GM21529 (cell line): Measurements from ENCODE around the gene POLG.

Experiments
- ATAC-seq: cut with Tn5 transposase; IDR thresholded peaks from one replicate; pipeline ENCODE4 v1.9.1; 2021; ENCODE audit not compliant: unreplicated experiment

The POLG gene

GRCh38 chr15:89334510-89335297, at the start of gene POLG:
TSS of gene POLG (minus strand) at chr15:89334824. CDS start at chr15:89333754, 1,070 bp downstream.
- peak; percentile 91 for ATAC-seq

- no peak for ATAC-seq
These were observed 49.6 kb upstream of the POLG start for GRCh38 chr15:89384176-89384604.

GRCh38 chr15:89383365-89384175, 48.9 kb upstream of the POLG start:
- no peak for ATAC-seq

GRCh38 chr15:89381888-89382686, 47.5 kb upstream of the POLG start:
- no peak for ATAC-seq

GRCh38 chr15:89381331-89381730, 46.7 kb upstream of the POLG start:
- no peak for ATAC-seq

- no peak for ATAC-seq
These were observed 45.2 kb upstream of the POLG start for GRCh38 chr15:89379818-89380217.

- no peak for ATAC-seq
These were observed 44.6 kb upstream of the POLG start for GRCh38 chr15:89379251-89379695.

- no peak for ATAC-seq
These were observed 43.9 kb upstream of the POLG start for GRCh38 chr15:89378296-89379151.

GRCh38 chr15:89377842-89378295, 43.2 kb upstream of the POLG start:
- ATAC-seq, result no peak

GRCh38 chr15:89377024-89377841, 42.6 kb upstream of the POLG start:
- no peak for ATAC-seq

- no peak for ATAC-seq
These were observed 41.8 kb upstream of the POLG start for GRCh38 chr15:89376388-89376787.

- ATAC-seq, result no peak
These were observed 40.7 kb upstream of the POLG start for GRCh38 chr15:89375093-89376005.

- ATAC-seq, result no peak
These were observed 39.7 kb upstream of the POLG start for GRCh38 chr15:89374086-89374981.

GRCh38 chr15:89372069-89372935, 37.7 kb upstream of the POLG start:
- no peak for ATAC-seq

GRCh38 chr15:89371228-89372044, 36.8 kb upstream of the POLG start:
- ATAC-seq, result no peak

- ATAC-seq, result no peak
These were observed 36.3 kb upstream of the POLG start for GRCh38 chr15:89370978-89371227.
